CD14-positive monocyte (primary cell): Measurements from ENCODE around the gene ZNF503. TPM values are rescaled to one million over a fixed set of nuclear protein-coding genes. Genes with fewer than 3 reads are reported as not detected.

Experiments used
- DNase-seq, 3 donors: peaks; one replicate each; pipeline ENCODE4 v3.0.0-alpha.2; 2011 to 2022
- H2AFZ ChIP-seq: 2 replicates; pipeline ENCODE4 v1.6.0; 2012; ENCODE audit warnings: mild to moderate bottlenecking, low read depth, low read length, inconsistent platforms; ENCODE audit not compliant: insufficient read depth, poor library complexity, severe bottlenecking
- H3K27ac ChIP-seq, 2 donors: 1 replicate in 1 of 2; 2 replicates in 1 of 2; pipeline ENCODE4 v1.5.1; 2012 to 2013; ENCODE audit warnings: low read length in 2 of 2, control low read depth in 1 of 2, inconsistent platforms in 1 of 2, low read depth in 1 of 2, mild to moderate bottlenecking in 1 of 2
- H3K27me3 ChIP-seq, 2 donors: one replicate each; pipeline versions ENCODE4 v1.6.0 to v1.6.1; 2011 to 2013; ENCODE audit warnings: low read length in 2 of 2; ENCODE audit not compliant: control insufficient read depth in 2 of 2, insufficient read depth in 2 of 2
- H3K36me3 ChIP-seq, 2 donors: replicated peaks in 1 of 2; 1 replicate in 1 of 2; 2 replicates in 1 of 2; pipeline versions ENCODE4 v1.5.1 to v1.6.1; 2012 to 2013; ENCODE audit warnings: low read length in 2 of 2, control low read depth in 1 of 2, inconsistent platforms in 1 of 2, mild to moderate bottlenecking in 1 of 2; ENCODE audit not compliant: insufficient read depth in 2 of 2, control insufficient read depth in 1 of 2
- H3K4me1 ChIP-seq, 2 donors: 1 replicate in 1 of 2; 2 replicates in 1 of 2; pipeline versions ENCODE4 v1.5.1 to v1.6.1; 2012 to 2013; ENCODE audit warnings: low read length in 2 of 2, control low read depth in 1 of 2, inconsistent platforms in 1 of 2, mild to moderate bottlenecking in 1 of 2, moderate library complexity in 1 of 2; ENCODE audit not compliant: insufficient read depth in 2 of 2, control insufficient read depth in 1 of 2
- H3K4me2 ChIP-seq: replicated peaks from 2 replicates; pipeline ENCODE3; 2012; ENCODE audit warnings: low read length, moderate library complexity, mild to moderate bottlenecking; ENCODE audit not compliant: poor library complexity, severe bottlenecking; ENCODE audit errors: extremely low read depth
- H3K4me3 ChIP-seq, 3 experiments: fragments of 200-600 bp in 1 of 3; sonication (generic) in 1 of 3; replicated peaks in 1 of 3; 1 replicate in 2 of 3; 2 replicates in 1 of 3; pipeline ENCODE4 v1.5.1; 2011 to 2013; ENCODE audit warnings: low read length in 3 of 3, mild to moderate bottlenecking in 3 of 3, control low read depth in 2 of 3, low read depth in 2 of 3, inconsistent platforms in 1 of 3, moderate library complexity in 1 of 3
- H3K79me2 ChIP-seq: 2 replicates; pipeline ENCODE4 v1.6.0; 2012; ENCODE audit warnings: mild to moderate bottlenecking, control low read depth, inconsistent platforms, low read length, moderate library complexity; ENCODE audit not compliant: insufficient read depth
- H3K9ac ChIP-seq: 2 replicates; pipeline ENCODE4 v1.6.0; 2017; ENCODE audit warnings: low read length, mild to moderate bottlenecking; ENCODE audit not compliant: insufficient read depth, poor library complexity, severe bottlenecking
- H3K9me3 ChIP-seq, 2 donors: replicated peaks in 1 of 2; 1 replicate in 1 of 2; 2 replicates in 1 of 2; pipeline versions ENCODE4 v1.5.1 to v1.6.1; 2012 to 2013; ENCODE audit warnings: low read length in 2 of 2, control low read depth in 1 of 2; ENCODE audit not compliant: control insufficient read depth in 1 of 2, insufficient read depth in 1 of 2
- H4K20me1 ChIP-seq: 2 replicates; pipeline ENCODE4 v1.6.0; 2012; ENCODE audit warnings: mild to moderate bottlenecking, low read length, control low read depth, moderate library complexity; ENCODE audit not compliant: insufficient read depth
- H3K27ac Mint-ChIP-seq, 7 donors: one replicate each; pipeline ENCODE4 v1.8.0; 2020; ENCODE audit warnings: mild to moderate bottlenecking in 7 of 7, mixed read lengths in 7 of 7, moderate library complexity in 6 of 7, inconsistent platforms in 2 of 7
- H3K27me3 Mint-ChIP-seq, 3 donors: one replicate each; pipeline ENCODE4 v1.8.0; 2021 to 2022; ENCODE audit warnings: low read depth in 3 of 3, mild to moderate bottlenecking in 3 of 3, mixed read lengths in 3 of 3, moderate library complexity in 3 of 3, inconsistent platforms in 1 of 3
- H3K36me3 Mint-ChIP-seq, 2 donors: one replicate each; pipeline ENCODE4 v1.8.0; 2020; ENCODE audit warnings: mixed read lengths in 2 of 2, inconsistent platforms in 1 of 2, mild to moderate bottlenecking in 1 of 2
- H3K4me1 Mint-ChIP-seq: one replicate; pipeline ENCODE4 v1.8.0; 2020; ENCODE audit warnings: mild to moderate bottlenecking, mixed read lengths
- H3K4me3 Mint-ChIP-seq, 2 donors: one replicate each; pipeline ENCODE4 v1.8.0; 2020; ENCODE audit warnings: mild to moderate bottlenecking in 2 of 2, mixed read lengths in 2 of 2, moderate library complexity in 1 of 2
- H3K9me3 Mint-ChIP-seq, 7 donors: one replicate each; pipeline ENCODE4 v1.8.0; 2020 to 2022; ENCODE audit warnings: mixed read lengths in 7 of 7, mild to moderate bottlenecking in 6 of 7, moderate library complexity in 6 of 7, inconsistent platforms in 2 of 7
- CTCF ChIP-seq: fragments of 200-600 bp; IDR thresholded peaks from one replicate; pipeline ENCODE4 v1.8.0; 2022; ENCODE audit warnings: antibody characterized with exemption, mild to moderate bottlenecking
- WGBS: methylation state at CpG from one replicate; pipeline ENCODE4 v1.1.5; 2013; ENCODE audit warnings: missing lambda C conversion rate; ENCODE audit not compliant: insufficient coverage; 5-methylcytosine and 5-hydroxymethylcytosine counted together
- intact Hi-C, 2 donors: fragments of 100-400 bp; cut with micrococcal nuclease; formaldehyde crosslinking; loops; one replicate each; pipeline versions ENCODE4 v1.15.0 to v1.15.1; 2023
- polyA plus RNA-seq, 3 donors: library from polyadenylated mRNA; depleted of rRNA in 1 of 3; unstranded in 2 of 3; stranded (reverse) in 1 of 3; fragments of 300-500 nt in 2 of 3; fragments of >200 nt in 1 of 3; fragmentation: Illumina TruSeq in 2 of 3; gene quantifications; 1 replicate in 2 of 3; 2 replicates in 1 of 3; pipeline ENCODE4 v1.2.3, GENCODE V29; 2012 to 2021

The ZNF503 gene
- polyA plus RNA-seq, 3 donors = 0.65 to 7.2 (median 1.3) TPM

GRCh38 chr10:75424571-75424970, 23.0 kb upstream of the ZNF503 start:
- Histone ChIP-seq H3K9ac (no peak overlapping the region), H3K9me3 (no peaks in the 10 kb centered on the region), H3K27me3 (no peaks in the 10 kb centered on the region), H3K4me3 (no peak overlapping the region), H2AFZ (no peak overlapping the region), H3K4me2 (no peak overlapping the region), H3K27ac (no peak overlapping the region), H3K79me2 (peaks cover 3% of the 10 kb centered on the region), H3K4me1 (peaks cover 30 to 32% of the 10 kb centered on the region in 2 donors), H4K20me1 (no peaks in the 10 kb centered on the region), H3K36me3 (no peaks in the 10 kb centered on the region)
- DNase-seq = no peak
- intact Hi-C loops = no loop called here
- Mint-ChIP-seq H3K36me3 (peaks cover 0 to 1% of the 10 kb centered on the region in 2 donors), H3K4me1 (peaks cover 27% of the 10 kb centered on the region), H3K27me3 (peaks cover 2 to 4% (median 2%) of the 10 kb centered on the region in 3 donors), H3K9me3 (no peaks in the 10 kb centered on the region), H3K27ac (no peak overlapping the region), H3K4me3 (no peak overlapping the region)
- TF ChIP-seq CTCF = no peak
- WGBS = no CpG with 5 or more reads among the region's 2 CpGs

- Mint-ChIP-seq H3K9me3 (no peaks in the 10 kb centered on the region), H3K4me3 (no peak overlapping the region), H3K36me3 (no peaks in the 10 kb centered on the region), H3K4me1 (peaks cover 10% of the 10 kb centered on the region), H3K27ac (no peak overlapping the region), H3K27me3 (peaks cover 2 to 4% (median 4%) of the 10 kb centered on the region in 3 donors)
- H3K9ac ChIP-seq = no peak overlapping the region
- H3K36me3 ChIP-seq = no peaks in the 10 kb centered on the region
- no peak overlapping the region for H2AFZ ChIP-seq
- H3K4me1 ChIP-seq = peaks cover 13 to 15% of the 10 kb centered on the region in 2 donors
- TF ChIP-seq CTCF = no peak
- H3K27me3 ChIP-seq = no peaks in the 10 kb centered on the region
- 98% methylated on average over 6 of the region's 6 CpGs for WGBS
- H4K20me1 ChIP-seq = no peaks in the 10 kb centered on the region
- intact Hi-C loops = no loop called here
- H3K9me3 ChIP-seq = no peaks in the 10 kb centered on the region
- DNase-seq = no peak
- no peak overlapping the region for H3K4me3 ChIP-seq
- no peak overlapping the region for H3K27ac ChIP-seq
- H3K79me2 ChIP-seq = peaks cover 3% of the 10 kb centered on the region
- H3K4me2 ChIP-seq = no peak overlapping the region
These were observed 21.3 kb upstream of the ZNF503 start for GRCh38 chr10:75422913-75423312.
